Ishikawa (cell line): Measurements from ENCODE around the gene SDK2.

Experiments
- CEBPB ChIP-seq: IDR thresholded peaks from 2 replicates; pipeline ENCODE4 v1.6.1; 2012
- CREB1 ChIP-seq: IDR thresholded peaks from 2 replicates; pipeline ENCODE4 v1.6.1; 2012; ENCODE audit warnings: low read depth
- EGR1 ChIP-seq: IDR thresholded peaks from 2 replicates; pipeline ENCODE4 v1.6.1; 2012
- EP300 ChIP-seq: IDR thresholded peaks from 2 replicates; pipeline ENCODE4 v1.6.1; 2012; ENCODE audit warnings: borderline replicate concordance
- FOXM1 ChIP-seq: IDR thresholded peaks from 2 replicates; pipeline ENCODE4 v1.6.1; 2012; ENCODE audit warnings: low read depth, borderline replicate concordance
- MAX ChIP-seq: IDR thresholded peaks from 2 replicates; pipeline ENCODE4 v1.6.1; 2012
- NFIC ChIP-seq: IDR thresholded peaks from 2 replicates; pipeline ENCODE4 v1.6.1; 2012
- RAD21 ChIP-seq: IDR thresholded peaks from 2 replicates; pipeline ENCODE4 v1.6.1; 2012; ENCODE audit warnings: low read depth
- REST ChIP-seq: IDR thresholded peaks from 2 replicates; pipeline ENCODE4 v1.6.1; 2012; ENCODE audit warnings: low read depth, mild to moderate bottlenecking
- TAF1 ChIP-seq: IDR thresholded peaks from 2 replicates; pipeline ENCODE4 v1.6.1; 2012; ENCODE audit warnings: low read depth, mild to moderate bottlenecking
- TCF12 ChIP-seq: IDR thresholded peaks from 2 replicates; pipeline ENCODE4 v1.6.1; 2012; ENCODE audit warnings: low read depth
- TEAD4 ChIP-seq: IDR thresholded peaks from 2 replicates; pipeline ENCODE4 v1.6.1; 2012
- USF1 ChIP-seq: IDR thresholded peaks from 2 replicates; pipeline ENCODE4 v1.6.1; 2012
- YY1 ChIP-seq: IDR thresholded peaks from 2 replicates; pipeline ENCODE4 v1.6.1; 2012; ENCODE audit warnings: low read depth
- ZBTB7A ChIP-seq: IDR thresholded peaks from 2 replicates; pipeline ENCODE4 v1.6.1; 2012; ENCODE audit warnings: low read depth

SDK2 gene

GRCh38 chr17:73582359-73582758 lies 61.9 kb downstream of the SDK2 start:
- no peak for TF ChIP-seq EGR1
- no peak for TF ChIP-seq ZBTB7A
- no peak for TF ChIP-seq TCF12
- no peak for TF ChIP-seq TEAD4
- no peak for TF ChIP-seq CEBPB

- no peak for TF ChIP-seq REST
- TF ChIP-seq CEBPB: no peak
- no peak for TF ChIP-seq EP300
- TF ChIP-seq TEAD4: no peak
- TF ChIP-seq RAD21: no peak
- no peak for TF ChIP-seq FOXM1
- no peak for TF ChIP-seq NFIC
- no peak for TF ChIP-seq USF1
- TF ChIP-seq TAF1: no peak
- TF ChIP-seq CREB1: no peak
- TF ChIP-seq TCF12: no peak
- no peak for TF ChIP-seq EGR1
- no peak for TF ChIP-seq ZBTB7A
- TF ChIP-seq MAX: no peak
- no peak for TF ChIP-seq YY1
Observed at GRCh38 chr17:73581379-73581778, 62.9 kb downstream of the SDK2 start.

GRCh38 chr17:73580073-73580710 lies 64.1 kb downstream of the SDK2 start:
- TF ChIP-seq FOXM1 (no peak), YY1 (no peak), EGR1 (no peak), RAD21 (no peak), TAF1 (no peak), EP300 (no peak), MAX (no peak), CREB1 (no peak)

GRCh38 chr17:73576556-73577098 lies 67.6 kb downstream of the SDK2 start:
- TF ChIP-seq CREB1 (no peak), CEBPB (no peak), REST (no peak), ZBTB7A (no peak), MAX (no peak), NFIC (no peak), TEAD4 (no peak), YY1 (no peak)

- no peak for TF ChIP-seq EGR1
- TF ChIP-seq USF1: no peak
- TF ChIP-seq YY1: no peak
- TF ChIP-seq MAX: no peak
- no peak for TF ChIP-seq NFIC
- TF ChIP-seq ZBTB7A: no peak
- TF ChIP-seq CEBPB: no peak
- no peak for TF ChIP-seq CREB1
- no peak for TF ChIP-seq TEAD4
- TF ChIP-seq TAF1: no peak
- no peak for TF ChIP-seq EP300
Observed at GRCh38 chr17:73575470-73576221, 68.6 kb downstream of the SDK2 start.
